Stomach (tissue), 4 donors: ENCODE measurements around the gene TAS1R1.

Experiments
- POLR2A ChIP-seq, 4 donors: fragments of 450-650 bp; IDR thresholded peaks; one replicate each; pipeline ENCODE4 v1.6.1; 2016; ENCODE audit warnings: antibody characterized with exemption in 4 of 4, control low read depth in 2 of 4, mild to moderate bottlenecking in 1 of 4, moderate library complexity in 1 of 4
- POLR2AphosphoS5 ChIP-seq, 3 donors: sonication (generic); formaldehyde crosslinking; IDR thresholded peaks; one replicate each; pipeline ENCODE4 v1.6.1; 2016; ENCODE audit warnings: antibody characterized with exemption in 3 of 3
- TF ChIP-seq, protein P1 (sequence below), 7 experiments: fragments of 450-650 bp in 4 of 7; fragments of 200-600 bp in 3 of 7; sonication (generic) in 3 of 7; IDR thresholded peaks; one replicate each; pipeline ENCODE4 v1.5.1; 2016 to 2019; ENCODE audit warnings: antibody characterized with exemption in 7 of 7, control low read depth in 2 of 7, mild to moderate bottlenecking in 1 of 7

DNA sequence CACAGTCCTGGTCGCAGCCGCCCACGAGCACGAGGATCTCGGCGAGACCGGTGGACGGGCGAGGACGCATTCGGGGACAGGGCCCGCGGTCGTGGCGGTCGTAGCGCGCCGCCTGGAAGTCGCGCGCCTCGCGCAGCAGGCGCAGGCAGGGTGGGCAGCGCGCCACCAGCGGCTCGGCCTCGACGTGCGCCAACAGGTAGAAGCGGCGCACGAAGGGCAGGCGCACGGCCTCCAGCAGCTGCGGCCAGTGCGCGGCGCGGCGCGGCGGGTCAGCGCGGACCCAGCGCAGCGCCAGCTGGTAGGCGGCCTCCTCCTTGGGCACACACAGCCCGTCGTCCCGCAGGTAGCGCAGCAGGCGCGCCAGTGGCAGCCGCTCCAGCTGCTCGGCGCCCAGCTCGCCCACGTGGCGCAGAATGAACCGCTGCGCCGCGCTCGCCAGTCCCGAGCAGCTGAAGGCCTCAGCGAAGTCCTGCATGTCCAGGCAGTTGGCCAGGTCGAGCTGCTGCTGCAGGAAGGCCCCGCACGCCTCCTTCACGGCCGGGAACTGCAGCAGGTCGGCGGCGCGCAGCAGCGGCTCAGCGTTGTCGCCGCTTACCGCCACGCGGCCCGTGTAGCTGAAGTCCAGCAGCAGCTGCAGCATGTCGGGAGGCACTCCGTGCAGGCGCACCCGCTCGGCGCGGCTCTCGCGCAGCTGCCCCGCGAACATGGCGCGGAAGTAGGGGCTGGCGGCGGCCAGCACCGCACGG is 47.0 kb downstream of the TAS1R1 start:
- TF ChIP-seq, protein P1, sequence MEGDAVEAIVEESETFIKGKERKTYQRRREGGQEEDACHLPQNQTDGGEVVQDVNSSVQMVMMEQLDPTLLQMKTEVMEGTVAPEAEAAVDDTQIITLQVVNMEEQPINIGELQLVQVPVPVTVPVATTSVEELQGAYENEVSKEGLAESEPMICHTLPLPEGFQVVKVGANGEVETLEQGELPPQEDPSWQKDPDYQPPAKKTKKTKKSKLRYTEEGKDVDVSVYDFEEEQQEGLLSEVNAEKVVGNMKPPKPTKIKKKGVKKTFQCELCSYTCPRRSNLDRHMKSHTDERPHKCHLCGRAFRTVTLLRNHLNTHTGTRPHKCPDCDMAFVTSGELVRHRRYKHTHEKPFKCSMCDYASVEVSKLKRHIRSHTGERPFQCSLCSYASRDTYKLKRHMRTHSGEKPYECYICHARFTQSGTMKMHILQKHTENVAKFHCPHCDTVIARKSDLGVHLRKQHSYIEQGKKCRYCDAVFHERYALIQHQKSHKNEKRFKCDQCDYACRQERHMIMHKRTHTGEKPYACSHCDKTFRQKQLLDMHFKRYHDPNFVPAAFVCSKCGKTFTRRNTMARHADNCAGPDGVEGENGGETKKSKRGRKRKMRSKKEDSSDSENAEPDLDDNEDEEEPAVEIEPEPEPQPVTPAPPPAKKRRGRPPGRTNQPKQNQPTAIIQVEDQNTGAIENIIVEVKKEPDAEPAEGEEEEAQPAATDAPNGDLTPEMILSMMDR (IDR thresholded peaks at IDR 0.05): no peak
- TF ChIP-seq POLR2A (IDR thresholded peaks at IDR 0.05): no peak
- no peak for TF ChIP-seq POLR2AphosphoS5 (IDR thresholded peaks at IDR 0.05)
